Activated CD8-positive, alpha-beta T cell treated with anti-CD3 and anti-CD28 coated beads, Interleukin-2, amount 10 ng/mL, durations not matched to agents 7 days and 5 days (primary cell): ENCODE data around the gene ZDHHC24. TPM values are rescaled to one million over a fixed set of nuclear protein-coding genes. Genes with fewer than 3 reads are reported as not detected.
"Not testable (repeated sequence)": the region's sequence is repeated elsewhere in the genome, so short reads cannot be mapped to it uniquely, and the experiment has no call there.

ENCODE experiments used
- ATAC-seq: fragments of 150-1000 bp; cut with Tn5 transposase; one replicate; pipeline ENCODE4 v1.10.0; 2021; ENCODE audit warnings: moderate library complexity
- CTCF ChIA-PET: fragments of 350-600 bp; sonication (Branson Sonifier 250); formaldehyde crosslinking; loops from one replicate; lab custom pipeline; 2021; ENCODE audit warnings: antibody characterized with exemption; lab: Charles Lee
- POLR2A ChIA-PET: fragments of 350-600 bp; sonication (Branson Sonifier 250); formaldehyde crosslinking; loops from one replicate; lab custom pipeline; 2021; ENCODE audit warnings: antibody characterized with exemption; lab: Charles Lee
- DNase-seq: peaks from one replicate; pipeline ENCODE4 v3.0.0-alpha.2; 2020
- H3K27ac Mint-ChIP-seq: one replicate; pipeline ENCODE4 v1.8.0; 2021; ENCODE audit warnings: mild to moderate bottlenecking, mixed read lengths
- H3K27me3 Mint-ChIP-seq: one replicate; pipeline ENCODE4 v1.8.0; 2021; ENCODE audit warnings: low read depth, mixed read lengths
- H3K36me3 Mint-ChIP-seq: one replicate; pipeline ENCODE4 v1.8.0; 2021; ENCODE audit warnings: low read depth, mixed read lengths
- H3K4me1 Mint-ChIP-seq: one replicate; pipeline ENCODE4 v1.8.0; 2021; ENCODE audit warnings: low read depth, mixed read lengths
- H3K4me3 Mint-ChIP-seq: one replicate; pipeline ENCODE4 v1.8.0; 2021; ENCODE audit warnings: mild to moderate bottlenecking, mixed read lengths
- H3K9me3 Mint-ChIP-seq: one replicate; pipeline ENCODE4 v1.8.0; 2022; ENCODE audit warnings: mixed read lengths; ENCODE audit not compliant: insufficient read depth
- total RNA-seq, 2 experiments: library from RNA; stranded (reverse); gene quantifications; one replicate each; pipeline ENCODE4 v1.2.3, GENCODE V29; 2021

ZDHHC24 gene
- total RNA-seq, 2 experiments from 2014 or later, result 15.5 to 15.9 TPM

GRCh38 chr11:66544952-66545351 lies 896 bp downstream of the ZDHHC24 start:
- Mint-ChIP-seq H3K4me3 (peak overlapping the region; percentile 83), H3K36me3 (peaks cover 24% of the 10 kb centered on the region), H3K4me1 (peaks cover 38% of the 10 kb centered on the region), H3K27me3 (peaks cover 13% of the 10 kb centered on the region), H3K27ac (peak overlapping the region; percentile 78)
- not testable (repeated sequence) for ATAC-seq, H3K9me3 Mint-ChIP-seq, DNase-seq
- CTCF ChIA-PET, result interaction anchor here (1.6 to 2.9 kb wide), 4 partner anchors 24 to 133 kb away, joined by 5 to 30 read pairs (median 14); partner anchors contain the start of genes CCDC87, CCS and RBM4B
- POLR2A ChIA-PET, result interaction anchor here (0.7 to 2.1 kb wide), 5 partner anchors 10 to 297 kb away, joined by 3 to 18 read pairs (median 5); partner anchors contain the start of genes DPP3 and RBM4B

- ChIA-PET CTCF (interaction anchor here (0.6 to 2.9 kb wide), 7 partner anchors 11 to 135 kb away, joined by 3 to 20 read pairs (median 9); partner anchors contain the start of genes CCDC87, CCS, RBM4 and RBM4B), POLR2A (interaction anchor here (1.0 to 1.4 kb wide), 3 partner anchors 73 to 134 kb away, joined by 3 to 4 read pairs (median 4); no protein-coding TSS in a partner anchor)
- ATAC-seq, result peak; percentile 63
- Mint-ChIP-seq H3K4me3 (peak overlapping the region; percentile 63), H3K36me3 (peaks cover 25% of the 10 kb centered on the region), H3K27ac (peak overlapping the region; percentile 89), H3K4me1 (peaks cover 38% of the 10 kb centered on the region), H3K27me3 (peaks cover 3% of the 10 kb centered on the region), H3K9me3 (no peaks in the 10 kb centered on the region)
- DNase-seq, result peak; percentile 87
Measured at GRCh38 chr11:66543263-66544107, 2.4 kb downstream of the ZDHHC24 start.

GRCh38 chr11:66542362-66542761 lies 3.5 kb downstream of the ZDHHC24 start:
- Mint-ChIP-seq H3K27ac (peak overlapping the region; percentile 89), H3K4me1 (peaks cover 38% of the 10 kb centered on the region), H3K27me3 (no peaks in the 10 kb centered on the region), H3K4me3 (peak overlapping the region; percentile 63), H3K36me3 (peaks cover 29% of the 10 kb centered on the region), H3K9me3 (no peaks in the 10 kb centered on the region)
- no peak for ATAC-seq
- POLR2A ChIA-PET, result interaction anchor here (1.2 kb wide), 1 partner anchor 97 kb away, joined by 4 read pairs; no protein-coding TSS in a partner anchor
- CTCF ChIA-PET, result interaction anchor here (2.0 kb wide), 1 partner anchor 136 kb away, joined by 13 read pairs; the partner anchor contains the start of gene RBM4B
- no peak for DNase-seq

GRCh38 chr11:66541892-66542291 lies 4.0 kb downstream of the ZDHHC24 start:
- Mint-ChIP-seq H3K4me3 (no peak overlapping the region), H3K27me3 (no peaks in the 10 kb centered on the region), H3K36me3 (peaks cover 33% of the 10 kb centered on the region), H3K4me1 (peaks cover 38% of the 10 kb centered on the region), H3K27ac (peak overlapping the region; percentile 89), H3K9me3 (no peaks in the 10 kb centered on the region)
- ATAC-seq (no peak), DNase-seq (no peak)
- ChIA-PET POLR2A (interaction anchor here (1.2 kb wide), 1 partner anchor 98 kb away, joined by 4 read pairs; no protein-coding TSS in a partner anchor), CTCF (interaction anchor here (2.0 kb wide), 1 partner anchor 136 kb away, joined by 13 read pairs; the partner anchor contains the start of gene RBM4B)

- H3K4me3 Mint-ChIP-seq, ATAC-seq: not testable (repeated sequence)
Measured at GRCh38 chr11:66540598-66540997, 5.2 kb downstream of the ZDHHC24 start.

GRCh38 chr11:66539870-66540213 lies 6.0 kb downstream of the ZDHHC24 start:
- Mint-ChIP-seq H3K4me3 (no peak overlapping the region), H3K27me3 (no peaks in the 10 kb centered on the region), H3K4me1 (peaks cover 28% of the 10 kb centered on the region), H3K27ac (no peak overlapping the region), H3K36me3 (peaks cover 39% of the 10 kb centered on the region), H3K9me3 (no peaks in the 10 kb centered on the region)
- CTCF ChIA-PET, result no interaction called here
- DNase-seq (no peak), ATAC-seq (no peak)
- POLR2A ChIA-PET, result no interaction called here

More at GRCh38 chr11:66540598-66540997, 5.2 kb downstream of the ZDHHC24 start:
- H3K27me3 Mint-ChIP-seq, CTCF ChIA-PET, POLR2A ChIA-PET, DNase-seq, H3K9me3 Mint-ChIP-seq, H3K27ac Mint-ChIP-seq: not testable (repeated sequence)
- Mint-ChIP-seq H3K4me1 (peaks cover 32% of the 10 kb centered on the region), H3K36me3 (peaks cover 36% of the 10 kb centered on the region)

- Mint-ChIP-seq H3K27ac (no peak overlapping the region), H3K36me3 (peaks cover 39% of the 10 kb centered on the region), H3K4me3 (no peak overlapping the region), H3K9me3 (no peaks in the 10 kb centered on the region), H3K4me1 (peaks cover 27% of the 10 kb centered on the region), H3K27me3 (no peaks in the 10 kb centered on the region)
- ATAC-seq, result no peak
- CTCF ChIA-PET, result no interaction called here
- POLR2A ChIA-PET, result no interaction called here
- DNase-seq, result no peak
Measured at GRCh38 chr11:66539170-66539869, 6.5 kb downstream of the ZDHHC24 start.

- CTCF ChIA-PET, result interaction anchor here (0.9 kb wide), 1 partner anchor 11 kb away, joined by 3 read pairs; no protein-coding TSS in a partner anchor
- peaks cover 13% of the 10 kb centered on the region for H3K36me3 Mint-ChIP-seq
- H3K9me3 Mint-ChIP-seq, result no peaks in the 10 kb centered on the region
- POLR2A ChIA-PET, result no interaction called here
- ATAC-seq (no peak), DNase-seq (no peak)
- H3K4me3 Mint-ChIP-seq, result no peak overlapping the region
- no peaks in the 10 kb centered on the region for H3K27me3 Mint-ChIP-seq
- H3K27ac Mint-ChIP-seq, result no peak overlapping the region
- H3K4me1 Mint-ChIP-seq, result no peaks in the 10 kb centered on the region
Measured at GRCh38 chr11:66532784-66533183, 13.1 kb downstream of the ZDHHC24 start.

- ChIA-PET POLR2A (no interaction called here), CTCF (no interaction called here)
- H3K27me3 Mint-ChIP-seq, result no peaks in the 10 kb centered on the region
- ATAC-seq (no peak), DNase-seq (no peak)
- no peak overlapping the region for H3K4me3 Mint-ChIP-seq
- no peaks in the 10 kb centered on the region for H3K4me1 Mint-ChIP-seq
- peaks cover 10% of the 10 kb centered on the region for H3K36me3 Mint-ChIP-seq
- no peak overlapping the region for H3K27ac Mint-ChIP-seq
- no peaks in the 10 kb centered on the region for H3K9me3 Mint-ChIP-seq
Measured at GRCh38 chr11:66531841-66532240, 14.0 kb downstream of the ZDHHC24 start.

- H3K36me3 Mint-ChIP-seq, result peaks cover 10% of the 10 kb centered on the region
- no peaks in the 10 kb centered on the region for H3K27me3 Mint-ChIP-seq
- ChIA-PET POLR2A (no interaction called here), CTCF (no interaction called here)
- DNase-seq (no peak), ATAC-seq (no peak)
- H3K4me1 Mint-ChIP-seq, result no peaks in the 10 kb centered on the region
- H3K27ac Mint-ChIP-seq, result no peak overlapping the region
- no peak overlapping the region for H3K4me3 Mint-ChIP-seq
- no peaks in the 10 kb centered on the region for H3K9me3 Mint-ChIP-seq
Measured at GRCh38 chr11:66530927-66531709, 14.7 kb downstream of the ZDHHC24 start.

GRCh38 chr11:66529655-66530054 lies 16.2 kb downstream of the ZDHHC24 start:
- DNase-seq (no peak), ATAC-seq (no peak)
- Mint-ChIP-seq H3K4me1 (no peaks in the 10 kb centered on the region), H3K4me3 (no peak overlapping the region), H3K9me3 (no peaks in the 10 kb centered on the region), H3K36me3 (peaks cover 4% of the 10 kb centered on the region), H3K27me3 (no peaks in the 10 kb centered on the region), H3K27ac (no peak overlapping the region)
- POLR2A ChIA-PET, result no interaction called here
- CTCF ChIA-PET, result no interaction called here
